ENCODE measurements around the gene TEC.

Gene TEC

GRCh38 chr4:48157271-48157670 lies 112.4 kb downstream of the TEC start:
- DNase-seq: no peak

- DNase-seq: no peak
Observed at GRCh38 chr4:48156423-48156822, 113.2 kb downstream of the TEC start.

- DNase-seq: no peak
Observed at GRCh38 chr4:48153791-48154550, 115.7 kb downstream of the TEC start.

GRCh38 chr4:48152259-48152658 lies 117.4 kb downstream of the TEC start:
- DNase-seq: no peak

GRCh38 chr4:48149827-48150370 lies 119.7 kb downstream of the TEC start:
- DNase-seq: no peak

GRCh38 chr4:48147621-48148020 lies 122.0 kb downstream of the TEC start:
- DNase-seq: no peak

- DNase-seq: no peak
Observed at GRCh38 chr4:48141048-48141447, 128.6 kb downstream of the TEC start.

- no peak for DNase-seq
Observed at GRCh38 chr4:48139691-48140090, 129.9 kb downstream of the TEC start.

- no peak for DNase-seq
Observed at GRCh38 chr4:48138936-48139335, 130.7 kb downstream of the TEC start.

- no peak for DNase-seq
Observed at GRCh38 chr4:48138511-48138910, 131.1 kb downstream of the TEC start.

GRCh38 chr4:48137846-48138245 lies 131.8 kb downstream of the TEC start:
- no peak for DNase-seq

- no peak for DNase-seq
Observed at GRCh38 chr4:48134081-48134480, 135.6 kb downstream of the TEC start, which contains the start of gene TXK. Gene TXK (minus strand): TSS chr4:48134250. CDS start chr4:48134170, 80 bp downstream.

GRCh38 chr4:48133669-48134068 lies 136.0 kb downstream of the TEC start:
- DNase-seq: no peak

GRCh38 chr4:48131736-48132135 lies 137.9 kb downstream of the TEC start:
- DNase-seq: no peak

- no peak for DNase-seq
Observed at GRCh38 chr4:48130100-48130499, 139.5 kb downstream of the TEC start.

GRCh38 chr4:48129307-48130014 lies 140.2 kb downstream of the TEC start:
- no peak for DNase-seq

- peak; percentile 60 for DNase-seq
Observed at GRCh38 chr4:48127682-48128404, 141.8 kb downstream of the TEC start.

GRCh38 chr4:48127231-48127630 lies 142.4 kb downstream of the TEC start:
- DNase-seq: no peak

- DNase-seq: no peak
Observed at GRCh38 chr4:48126621-48127020, 143.0 kb downstream of the TEC start.

- no peak for DNase-seq
Observed at GRCh38 chr4:48124870-48125269, 144.8 kb downstream of the TEC start.

- no peak for DNase-seq
Observed at GRCh38 chr4:48122756-48123155, 146.9 kb downstream of the TEC start.

GRCh38 chr4:48121180-48121579 lies 148.5 kb downstream of the TEC start:
- DNase-seq: no peak

- no peak for DNase-seq
Observed at GRCh38 chr4:48120132-48120531, 149.5 kb downstream of the TEC start.
